Pancreas (tissue), 10 donors: ENCODE data around the gene PSMB3. TPM values are rescaled to one million over a fixed set of nuclear protein-coding genes. Genes with fewer than 3 reads are reported as not detected.

Experiments
- ATAC-seq, 4 donors: fragments of 200-7000 bp; cut with Tn5 transposase; one replicate each; pipeline versions ENCODE4 v1.8.0 to v1.9.1; 2020; ENCODE audit warnings: mild to moderate bottlenecking in 4 of 4, moderate library complexity in 4 of 4
- DNase-seq, 6 donors: peaks; one replicate each; pipeline ENCODE4 v3.0.0-alpha.2; 2020
- FAIRE-seq: peaks from 2 replicates; lab custom pipeline; 2012; peaks lifted over from hg19 to GRCh38; lab: Jason Lieb, UNC
- H3K27ac ChIP-seq, 4 donors: fragments of 200-600 bp; sonication (generic); 1 replicate in 3 of 4; 2 replicates in 1 of 4; pipeline versions ENCODE4 v1.5.0 to v1.8.0; 2020
- H3K27me3 ChIP-seq, 4 donors: fragments of 200-600 bp; one replicate each; pipeline ENCODE4 v1.8.0; 2021
- H3K36me3 ChIP-seq, 3 donors: fragments of 200-600 bp; sonication (generic) in 1 of 3; one replicate each; pipeline versions ENCODE4 v1.5.0 to v1.8.0; 2020 to 2021
- H3K4me1 ChIP-seq, 3 donors: fragments of 200-600 bp; one replicate each; pipeline ENCODE4 v1.8.0; 2021
- H3K4me3 ChIP-seq, 4 donors: fragments of 200-600 bp; sonication (generic) in 2 of 4; one replicate each; pipeline versions ENCODE4 v1.5.0 to v1.8.0; 2020 to 2021
- H3K9me3 ChIP-seq, 4 donors: fragments of 200-600 bp; one replicate each; pipeline ENCODE4 v1.8.0; 2021
- WGBS, 2 donors: extraction: QIAGEN DNeasy Blood & Tissue Kit; methylation state at CpG; one replicate each; pipeline ENCODE4 v1.1.7; 2013; 5-methylcytosine and 5-hydroxymethylcytosine counted together
- intact Hi-C, 3 donors: fragments of 100-400 bp; cut with DNase I; formaldehyde crosslinking; loops; one replicate each; pipeline versions ENCODE4 v1.11.1 to v1.14.2; 2022
- polyA plus RNA-seq, 2 donors: library from polyadenylated mRNA; stranded (reverse); fragments of 200-250 nt; gene quantifications; one replicate each; pipeline ENCODE4 v1.2.3, GENCODE V29; 2013
- total RNA-seq, 6 donors: library from RNA; stranded (reverse); fragmentation: NEBNext Ultra II Directional in 4 of 6; extraction: Animal tissue kit (Norgen Biotek cat#: 25700) in 4 of 6; gene quantifications; one replicate each; pipeline versions ENCODE4 v1.2.1 to v1.2.4, GENCODE V29; 2021 to 2023
- TF ChIP-seq, protein P1 (sequence below), 4 donors: fragments of 200-600 bp; sonication (generic) in 3 of 4; IDR thresholded peaks; one replicate each; pipeline versions ENCODE4 v1.5.0 to v1.8.0; 2021; ENCODE audit warnings: antibody characterized with exemption in 4 of 4
- donor health status: healthy with polysubstance abuse.
- donor health status: DM: no; HTN: no; CAD: no; lungs with moderate emphysema.
- donor health status: DM: no; HTN: no; CAD: no.
- donor health status: control.
- donor health status: control.
- donor health status: Bipolar disorder and iron deficiency.
- donor health status: DM: yes; HTN: yes; CAD: no.
- donor health status: DM: no; HTN: no; CAD: no.
- donor health status: DM: no; HTN: no; CAD: no.
- donor health status: DM: yes; HTN: yes; CAD: no.

PSMB3 gene
- total and polyA plus RNA-seq, 8 donors, result 27.7 to 107 (median 62.7) TPM

DNA sequence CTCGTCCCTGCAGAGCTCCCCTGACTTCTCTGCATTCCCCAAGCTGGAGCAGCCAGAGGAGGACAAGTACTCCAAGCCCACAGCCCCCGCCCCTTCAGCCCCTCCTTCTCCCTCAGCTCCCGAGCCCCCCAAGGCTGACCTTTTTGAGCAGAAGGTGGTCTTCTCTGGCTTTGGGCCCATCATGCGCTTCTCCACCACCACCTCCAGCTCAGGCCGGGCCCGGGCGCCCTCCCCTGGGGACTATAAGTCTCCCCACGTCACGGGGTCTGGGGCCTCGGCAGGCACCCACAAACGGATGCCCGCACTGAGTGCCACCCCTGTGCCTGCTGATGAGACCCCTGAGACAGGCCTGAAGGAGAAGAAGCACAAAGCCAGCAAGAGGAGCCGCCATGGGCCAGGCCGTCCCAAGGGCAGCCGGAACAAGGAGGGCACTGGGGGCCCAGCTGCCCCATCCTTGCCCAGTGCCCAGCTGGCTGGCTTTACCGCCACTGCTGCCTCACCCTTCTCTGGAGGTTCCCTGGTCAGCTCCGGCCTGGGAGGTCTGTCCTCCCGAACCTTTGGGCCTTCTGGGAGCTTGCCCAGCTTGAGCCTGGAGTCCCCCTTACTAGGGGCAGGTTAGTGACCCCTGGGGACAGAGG, 36.1 kb upstream of the PSMB3 start:
- H3K9me3 ChIP-seq, result no peaks in the 10 kb centered on the region
- DNase-seq (peak in 2 of 6 donors; percentile 15 to 33), ATAC-seq (no peak), FAIRE-seq (no peak)
- TF ChIP-seq, protein P1, sequence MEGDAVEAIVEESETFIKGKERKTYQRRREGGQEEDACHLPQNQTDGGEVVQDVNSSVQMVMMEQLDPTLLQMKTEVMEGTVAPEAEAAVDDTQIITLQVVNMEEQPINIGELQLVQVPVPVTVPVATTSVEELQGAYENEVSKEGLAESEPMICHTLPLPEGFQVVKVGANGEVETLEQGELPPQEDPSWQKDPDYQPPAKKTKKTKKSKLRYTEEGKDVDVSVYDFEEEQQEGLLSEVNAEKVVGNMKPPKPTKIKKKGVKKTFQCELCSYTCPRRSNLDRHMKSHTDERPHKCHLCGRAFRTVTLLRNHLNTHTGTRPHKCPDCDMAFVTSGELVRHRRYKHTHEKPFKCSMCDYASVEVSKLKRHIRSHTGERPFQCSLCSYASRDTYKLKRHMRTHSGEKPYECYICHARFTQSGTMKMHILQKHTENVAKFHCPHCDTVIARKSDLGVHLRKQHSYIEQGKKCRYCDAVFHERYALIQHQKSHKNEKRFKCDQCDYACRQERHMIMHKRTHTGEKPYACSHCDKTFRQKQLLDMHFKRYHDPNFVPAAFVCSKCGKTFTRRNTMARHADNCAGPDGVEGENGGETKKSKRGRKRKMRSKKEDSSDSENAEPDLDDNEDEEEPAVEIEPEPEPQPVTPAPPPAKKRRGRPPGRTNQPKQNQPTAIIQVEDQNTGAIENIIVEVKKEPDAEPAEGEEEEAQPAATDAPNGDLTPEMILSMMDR (IDR thresholded peaks at IDR 0.05), result no peak
- H3K27ac ChIP-seq, result no peak overlapping the region
- H3K4me1 ChIP-seq, result no peaks in the 10 kb centered on the region
- intact Hi-C loops, result no loop called here
- no peaks in the 10 kb centered on the region for H3K27me3 ChIP-seq
- 95 to 97% methylated on average over 16 to 18 of the region's 18 CpGs for WGBS, 2 donors
- H3K4me3 ChIP-seq, result no peak overlapping the region
- H3K36me3 ChIP-seq, result peaks cover 0 to 39% (median 16%) of the 10 kb centered on the region in 3 donors

- no peak overlapping the region for H3K4me3 ChIP-seq
- intact Hi-C loops, result no loop called here
- ATAC-seq (no peak), FAIRE-seq (no peak), DNase-seq (peak in 1 of 6 donors; percentile 29)
- WGBS, 2 donors, result 86 to 88% methylated on average over 10 to 12 of the region's 12 CpGs
- H3K36me3 ChIP-seq, result peaks cover 0 to 41% (median 16%) of the 10 kb centered on the region in 3 donors
- H3K4me1 ChIP-seq, result no peaks in the 10 kb centered on the region
- H3K9me3 ChIP-seq, result no peaks in the 10 kb centered on the region
- TF ChIP-seq, protein P1 (IDR thresholded peaks at IDR 0.05), result no peak
- H3K27me3 ChIP-seq, result no peaks in the 10 kb centered on the region
- H3K27ac ChIP-seq, result no peak overlapping the region
Observed at GRCh38 chr17:38717139-38717745, 35.3 kb upstream of the PSMB3 start.

DNA sequence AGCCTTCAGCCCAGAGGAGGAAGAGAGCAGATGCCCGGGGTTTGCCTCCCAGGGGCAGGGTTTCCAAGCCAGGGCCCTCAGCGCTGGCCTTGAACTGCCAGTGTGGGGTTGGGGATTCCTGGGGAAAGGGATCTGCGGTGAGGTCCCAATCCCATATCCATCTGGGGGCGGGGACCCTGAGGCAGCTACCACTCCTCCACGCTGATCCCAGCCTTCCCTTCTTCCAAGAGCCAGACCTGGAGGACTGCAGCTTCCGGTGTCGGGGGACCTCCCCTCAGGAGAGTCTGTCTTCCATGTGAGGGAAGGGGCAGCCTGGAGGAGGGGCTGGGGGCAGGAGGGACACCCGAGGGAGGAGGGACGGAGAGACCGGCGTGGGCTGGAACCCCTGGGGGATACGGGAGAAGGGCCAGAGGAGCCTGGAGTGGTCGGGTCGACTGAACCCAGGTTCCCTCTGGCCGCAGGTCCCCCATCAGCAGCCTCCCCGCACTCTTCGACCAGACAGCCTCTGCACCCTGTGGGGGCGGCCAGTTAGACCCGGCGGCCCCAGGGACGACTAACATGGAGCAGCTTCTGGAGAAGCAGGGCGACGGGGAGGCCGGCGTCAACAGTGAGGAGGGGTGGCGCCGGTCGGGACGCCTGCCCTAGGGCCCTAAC, 33.1 kb upstream of the PSMB3 start:
- Histone ChIP-seq H3K4me1 (no peaks in the 10 kb centered on the region), H3K27me3 (no peaks in the 10 kb centered on the region), H3K36me3 (peaks cover 0 to 39% (median 9%) of the 10 kb centered on the region in 3 donors), H3K9me3 (no peaks in the 10 kb centered on the region), H3K4me3 (no peak overlapping the region), H3K27ac (no peak overlapping the region)
- TF ChIP-seq, protein P1 (IDR thresholded peaks at IDR 0.05), result no peak
- intact Hi-C loops, result no loop called here
- 83 to 92% methylated on average over 23 to 29 of the region's 29 CpGs for WGBS, 2 donors
- FAIRE-seq (no peak), ATAC-seq (peak in 1 of 4 donors; percentile 7), DNase-seq (peak in 4 of 6 donors; percentile 17 to 81 (median 30))

- Histone ChIP-seq H3K4me1 (no peaks in the 10 kb centered on the region), H3K4me3 (no peak overlapping the region), H3K9me3 (no peaks in the 10 kb centered on the region), H3K36me3 (peaks cover 0 to 39% (median 9%) of the 10 kb centered on the region in 3 donors), H3K27ac (no peak overlapping the region), H3K27me3 (no peaks in the 10 kb centered on the region)
- peak in 2 of 4 donors; percentile 10 to 25 for ATAC-seq
- FAIRE-seq, result no peak
- DNase-seq, result peak in 3 of 6 donors; percentile 30 to 76 (median 60)
- WGBS, 2 donors, result 78 to 85% methylated on average over 39 of the region's 39 CpGs
- TF ChIP-seq, protein P1 (IDR thresholded peaks at IDR 0.05), result no peak
- intact Hi-C loops, result no loop called here
Observed at GRCh38 chr17:38719943-38720641, 32.4 kb upstream of the PSMB3 start.
